ENCODE data around the gene PDGFD.

PDGFD gene

DNA sequence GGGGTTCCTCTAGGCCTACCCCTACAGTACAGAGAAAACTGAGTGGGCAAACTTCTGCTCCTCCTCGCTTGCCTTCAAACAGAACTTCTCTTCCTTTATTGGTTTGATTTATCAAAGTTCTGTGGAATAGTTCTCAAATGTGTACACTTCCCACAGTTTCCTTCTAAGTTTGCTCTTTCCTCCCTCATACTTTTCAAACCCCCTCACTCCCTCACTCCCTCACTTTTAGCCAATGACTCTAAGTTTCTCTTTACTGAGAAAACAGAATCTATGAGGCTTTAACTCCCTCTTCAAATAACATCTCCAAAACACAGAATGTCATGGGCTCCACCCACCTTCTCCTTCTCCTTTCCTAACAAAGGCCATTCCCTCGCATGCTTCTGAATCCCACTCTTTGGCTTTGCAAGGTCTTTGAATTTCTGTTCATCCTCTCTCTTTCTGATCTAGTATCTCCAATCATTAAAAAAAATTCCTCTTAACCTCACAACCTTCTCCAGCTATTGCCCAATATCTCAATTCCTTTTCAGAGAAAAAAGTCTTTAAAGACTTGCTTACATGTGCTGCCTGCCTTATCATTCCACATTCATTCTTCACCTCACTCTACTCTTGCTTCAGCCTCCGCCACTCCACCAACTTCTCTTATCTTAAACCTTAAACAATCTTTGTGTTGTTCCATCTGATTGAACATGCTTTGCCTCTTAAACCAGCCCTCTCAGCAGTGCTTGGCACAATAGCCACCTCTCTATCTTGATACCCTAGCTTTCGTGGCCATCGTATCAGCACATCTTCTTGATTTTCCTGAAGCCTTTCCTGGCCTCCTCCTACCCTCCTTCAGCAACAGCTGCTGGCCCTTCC, 70.3 kb downstream of the PDGFD start:
- no peak overlapping the region for H3K4me2 ChIP-seq (ENCODE audit: low read length)
- no peak overlapping the region for H3K4me3 ChIP-seq (ENCODE audit: low read length)

DNA sequence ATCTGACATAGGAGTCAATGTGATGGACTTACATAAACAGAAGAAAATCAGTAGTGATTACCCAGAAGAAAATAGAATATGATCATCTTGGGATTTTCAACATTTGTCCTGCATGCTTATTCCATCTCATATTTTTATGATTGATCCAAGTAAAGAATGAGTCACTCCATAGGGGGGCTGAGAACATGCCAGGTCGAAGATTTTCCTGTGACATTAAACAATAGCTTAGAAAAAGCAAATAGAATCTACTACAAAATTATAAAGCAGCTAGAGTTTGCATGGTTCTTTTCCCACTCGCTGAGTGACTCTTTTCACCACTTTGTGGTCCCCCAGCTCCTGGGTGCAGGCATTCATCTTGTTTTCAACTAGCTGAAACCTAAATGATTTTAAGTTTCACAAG, 71.2 kb downstream of the PDGFD start:
- Histone ChIP-seq H3K4me2 (ENCODE audit: low read length) (no peak overlapping the region), H3K79me2 (ENCODE audit: low read length) (no peaks in the 10 kb centered on the region), H3K9ac (ENCODE audit: low read length) (no peak overlapping the region), H4K20me1 (ENCODE audit: insufficient read depth, low read length) (no peaks in the 10 kb centered on the region), H3K27ac (ENCODE audit: low read length) (no peak overlapping the region), H3K36me3 (replicated peaks; ENCODE audit: low read depth, low read length) (no peaks in the 10 kb centered on the region), H3K4me1 (ENCODE audit: low read length) (peaks cover 8% of the 10 kb centered on the region), H3K9me3 (ENCODE audit: insufficient read depth, low read length) (no peaks in the 10 kb centered on the region), H3K27me3 (ENCODE audit: low read depth, low read length) (no peaks in the 10 kb centered on the region), H3K4me3 (ENCODE audit: low read length) (no peak overlapping the region), H2AFZ (ENCODE audit: low read depth, low read length) (no peak overlapping the region)
- no peak for TF ChIP-seq EZH2phosphoT487 (IDR thresholded peaks at IDR 0.05; ENCODE audit: low read depth)
- TF ChIP-seq, protein P1, sequence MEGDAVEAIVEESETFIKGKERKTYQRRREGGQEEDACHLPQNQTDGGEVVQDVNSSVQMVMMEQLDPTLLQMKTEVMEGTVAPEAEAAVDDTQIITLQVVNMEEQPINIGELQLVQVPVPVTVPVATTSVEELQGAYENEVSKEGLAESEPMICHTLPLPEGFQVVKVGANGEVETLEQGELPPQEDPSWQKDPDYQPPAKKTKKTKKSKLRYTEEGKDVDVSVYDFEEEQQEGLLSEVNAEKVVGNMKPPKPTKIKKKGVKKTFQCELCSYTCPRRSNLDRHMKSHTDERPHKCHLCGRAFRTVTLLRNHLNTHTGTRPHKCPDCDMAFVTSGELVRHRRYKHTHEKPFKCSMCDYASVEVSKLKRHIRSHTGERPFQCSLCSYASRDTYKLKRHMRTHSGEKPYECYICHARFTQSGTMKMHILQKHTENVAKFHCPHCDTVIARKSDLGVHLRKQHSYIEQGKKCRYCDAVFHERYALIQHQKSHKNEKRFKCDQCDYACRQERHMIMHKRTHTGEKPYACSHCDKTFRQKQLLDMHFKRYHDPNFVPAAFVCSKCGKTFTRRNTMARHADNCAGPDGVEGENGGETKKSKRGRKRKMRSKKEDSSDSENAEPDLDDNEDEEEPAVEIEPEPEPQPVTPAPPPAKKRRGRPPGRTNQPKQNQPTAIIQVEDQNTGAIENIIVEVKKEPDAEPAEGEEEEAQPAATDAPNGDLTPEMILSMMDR (IDR thresholded peaks at IDR 0.05; ENCODE audit: low read depth, low read length) = no peak

More for the DNA sequence above, 70.3 kb downstream of the PDGFD start:
- H4K20me1 ChIP-seq (ENCODE audit: insufficient read depth, low read length) = no peaks in the 10 kb centered on the region
- H3K4me1 ChIP-seq (ENCODE audit: low read length) = peaks cover 16% of the 10 kb centered on the region
- TF ChIP-seq EZH2phosphoT487 (IDR thresholded peaks at IDR 0.05; ENCODE audit: low read depth) = no peak
- TF ChIP-seq, protein P1 (IDR thresholded peaks at IDR 0.05; ENCODE audit: low read depth, low read length) = no peak
- H3K9me3 ChIP-seq (ENCODE audit: insufficient read depth, low read length) = no peaks in the 10 kb centered on the region
- H3K27me3 ChIP-seq (ENCODE audit: low read depth, low read length) = no peaks in the 10 kb centered on the region
- H3K9ac ChIP-seq (ENCODE audit: low read length) = no peak overlapping the region
- H3K79me2 ChIP-seq (ENCODE audit: low read length) = no peaks in the 10 kb centered on the region
- no peak overlapping the region for H3K27ac ChIP-seq (ENCODE audit: low read length)
- no peaks in the 10 kb centered on the region for H3K36me3 ChIP-seq (replicated peaks; ENCODE audit: low read depth, low read length)
- H2AFZ ChIP-seq (ENCODE audit: low read depth, low read length) = no peak overlapping the region

DNA sequence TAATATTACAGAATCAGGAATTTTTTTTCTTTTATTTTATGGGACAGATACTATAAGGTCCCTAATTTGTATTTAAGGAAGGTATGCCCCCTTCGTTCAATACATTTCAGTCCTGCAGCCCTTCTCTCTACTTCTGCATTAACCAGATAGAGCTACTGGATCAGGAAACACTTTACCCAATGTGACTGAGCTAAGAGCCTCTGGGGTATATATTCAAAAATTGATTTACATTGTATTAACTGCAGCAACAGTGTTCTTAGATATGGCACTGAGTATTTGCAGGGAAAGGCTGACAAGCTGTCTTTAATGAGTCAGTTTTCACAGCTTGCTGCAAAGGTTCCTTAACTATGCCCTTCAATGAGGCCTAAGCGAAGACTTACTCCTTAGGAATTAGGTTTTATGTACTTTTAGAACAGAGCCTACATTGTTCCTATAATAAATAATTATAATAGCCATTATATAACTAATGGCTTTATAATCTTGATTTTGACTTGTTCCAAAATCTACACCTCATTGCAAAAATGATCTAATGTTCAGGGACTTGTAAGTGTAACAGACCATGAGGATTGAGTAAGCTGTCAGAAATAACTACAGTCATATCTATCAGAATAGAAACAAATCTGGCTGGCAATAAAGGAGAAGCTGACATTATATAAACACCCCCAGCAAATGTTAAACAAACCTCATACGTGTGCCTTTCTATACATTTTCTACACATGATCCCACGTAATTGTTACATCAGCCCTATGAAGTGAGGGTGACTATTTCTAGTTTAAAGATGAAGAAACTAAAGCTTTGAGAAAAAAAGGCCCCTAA, 72.5 kb downstream of the PDGFD start:
- H3K4me2 ChIP-seq (ENCODE audit: low read length) = no peak overlapping the region
- peaks cover 6% of the 10 kb centered on the region for H3K4me1 ChIP-seq (ENCODE audit: low read length)
- no peak overlapping the region for H3K4me3 ChIP-seq (ENCODE audit: low read length)
- H2AFZ ChIP-seq (ENCODE audit: low read depth, low read length) = no peak overlapping the region
- H4K20me1 ChIP-seq (ENCODE audit: insufficient read depth, low read length) = no peaks in the 10 kb centered on the region
- H3K9ac ChIP-seq (ENCODE audit: low read length) = no peak overlapping the region
- H3K27me3 ChIP-seq (ENCODE audit: low read depth, low read length) = no peaks in the 10 kb centered on the region
- H3K79me2 ChIP-seq (ENCODE audit: low read length) = no peaks in the 10 kb centered on the region
- no peak overlapping the region for H3K27ac ChIP-seq (ENCODE audit: low read length)
- TF ChIP-seq EZH2phosphoT487 (IDR thresholded peaks at IDR 0.05; ENCODE audit: low read depth) = no peak
- TF ChIP-seq, protein P1 (IDR thresholded peaks at IDR 0.05; ENCODE audit: low read depth, low read length) = no peak
- no peaks in the 10 kb centered on the region for H3K9me3 ChIP-seq (ENCODE audit: insufficient read depth, low read length)
- no peaks in the 10 kb centered on the region for H3K36me3 ChIP-seq (replicated peaks; ENCODE audit: low read depth, low read length)

DNA sequence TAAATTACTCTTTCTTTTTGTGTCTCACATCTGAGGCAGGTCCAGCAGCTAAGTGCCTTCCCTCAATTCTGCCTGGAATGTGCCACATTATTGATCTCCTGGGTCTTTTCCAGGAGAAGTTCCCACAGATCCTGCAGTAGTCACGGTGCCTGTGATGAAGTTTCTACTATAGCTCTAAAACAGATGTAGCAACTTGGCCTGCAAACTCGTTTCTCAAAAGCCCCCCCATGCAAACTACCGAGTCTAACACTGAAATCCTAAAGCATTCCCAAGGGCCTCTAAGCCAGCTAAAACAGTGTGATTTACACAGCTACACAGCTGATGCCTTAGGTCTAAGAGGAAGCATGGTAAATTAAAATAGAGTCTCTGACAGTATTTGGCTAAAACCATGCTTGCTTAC, 73.2 kb downstream of the PDGFD start:
- no peak overlapping the region for H3K27ac ChIP-seq (ENCODE audit: low read length)
- peaks cover 6% of the 10 kb centered on the region for H3K4me1 ChIP-seq (ENCODE audit: low read length)
- H3K4me3 ChIP-seq (ENCODE audit: low read length) = no peak overlapping the region
- H3K9me3 ChIP-seq (ENCODE audit: insufficient read depth, low read length) = no peaks in the 10 kb centered on the region
- no peaks in the 10 kb centered on the region for H4K20me1 ChIP-seq (ENCODE audit: insufficient read depth, low read length)
- H3K79me2 ChIP-seq (ENCODE audit: low read length) = no peaks in the 10 kb centered on the region
- no peak overlapping the region for H2AFZ ChIP-seq (ENCODE audit: low read depth, low read length)
- TF ChIP-seq, protein P1 (IDR thresholded peaks at IDR 0.05; ENCODE audit: low read depth, low read length) = no peak
- no peak for TF ChIP-seq EZH2phosphoT487 (IDR thresholded peaks at IDR 0.05; ENCODE audit: low read depth)
- H3K36me3 ChIP-seq (replicated peaks; ENCODE audit: low read depth, low read length) = no peaks in the 10 kb centered on the region
- no peak overlapping the region for H3K9ac ChIP-seq (ENCODE audit: low read length)
- H3K27me3 ChIP-seq (ENCODE audit: low read depth, low read length) = no peaks in the 10 kb centered on the region
- no peak overlapping the region for H3K4me2 ChIP-seq (ENCODE audit: low read length)

All from OCI-LY3 (cell line).